IPS-20b (cell line): ENCODE measurements around the gene ZBTB40.

Experiments used
- H3K27ac ChIP-seq: one replicate; pipeline ENCODE4 v1.5.1; 2013; ENCODE audit warnings: low read length
- H3K27me3 ChIP-seq: 2 replicates; pipeline ENCODE4 v1.6.1; 2013; ENCODE audit warnings: mild to moderate bottlenecking, low read length, inconsistent platforms; ENCODE audit not compliant: insufficient read depth
- H3K36me3 ChIP-seq: 2 replicates; pipeline ENCODE4 v1.6.1; 2013; ENCODE audit warnings: low read depth, mild to moderate bottlenecking, inconsistent platforms, low read length, moderate library complexity; ENCODE audit not compliant: insufficient read depth
- H3K4me1 ChIP-seq: 2 replicates; pipeline ENCODE4 v1.6.1; 2013; ENCODE audit warnings: mild to moderate bottlenecking, control low read depth, inconsistent platforms, low read length, moderate library complexity; ENCODE audit not compliant: insufficient read depth
- H3K4me3 ChIP-seq: 2 replicates; pipeline ENCODE4 v1.5.1; 2013; ENCODE audit warnings: mild to moderate bottlenecking, low read length, inconsistent platforms
- H3K9ac ChIP-seq: 2 replicates; pipeline ENCODE4 v1.6.1; 2013; ENCODE audit warnings: low read depth, mild to moderate bottlenecking, inconsistent platforms, low read length, moderate library complexity
- H3K9me3 ChIP-seq: 2 replicates; pipeline ENCODE4 v1.6.1; 2013; ENCODE audit warnings: mild to moderate bottlenecking, low read depth, low read length, inconsistent platforms; ENCODE audit not compliant: insufficient read depth

ZBTB40 gene

GRCh38 chr1:22494943-22495579 lies 43.4 kb downstream of the ZBTB40 start:
- peaks cover 16% of the 10 kb centered on the region; the same call in 1 of the 2 replicates for H3K27me3 ChIP-seq
- H3K4me1 ChIP-seq: peaks cover 9% of the 10 kb centered on the region
- peaks cover 7% of the 10 kb centered on the region for H3K36me3 ChIP-seq
- no peak overlapping the region for H3K4me3 ChIP-seq
- H3K27ac ChIP-seq: no peak overlapping the region
- no peak overlapping the region for H3K9ac ChIP-seq
- no peaks in the 10 kb centered on the region for H3K9me3 ChIP-seq

GRCh38 chr1:22496536-22497160 lies 45.0 kb downstream of the ZBTB40 start:
- Histone ChIP-seq H3K9me3 (no peaks in the 10 kb centered on the region), H3K27ac (no peak overlapping the region), H3K4me1 (peaks cover 8% of the 10 kb centered on the region)

GRCh38 chr1:22498463-22498862 lies 46.8 kb downstream of the ZBTB40 start:
- no peak overlapping the region for H3K27ac ChIP-seq
- H3K27me3 ChIP-seq: peaks cover 16% of the 10 kb centered on the region; the same call in 1 of the 2 replicates
- peaks cover 4% of the 10 kb centered on the region for H3K36me3 ChIP-seq
- no peak overlapping the region for H3K9ac ChIP-seq
- H3K4me3 ChIP-seq: no peak overlapping the region
- peaks cover 8% of the 10 kb centered on the region for H3K4me1 ChIP-seq
- H3K9me3 ChIP-seq: no peaks in the 10 kb centered on the region

More at GRCh38 chr1:22496536-22497160, 45.0 kb downstream of the ZBTB40 start:
- no peak overlapping the region for H3K4me3 ChIP-seq
- H3K9ac ChIP-seq: no peak overlapping the region
- peaks cover 7% of the 10 kb centered on the region for H3K36me3 ChIP-seq
- peaks cover 16% of the 10 kb centered on the region; the same call in 1 of the 2 replicates for H3K27me3 ChIP-seq

GRCh38 chr1:22500058-22500457 lies 48.4 kb downstream of the ZBTB40 start:
- peaks cover 16% of the 10 kb centered on the region; the same call in 1 of the 2 replicates for H3K27me3 ChIP-seq

GRCh38 chr1:22500471-22500870 lies 48.8 kb downstream of the ZBTB40 start:
- peaks cover 8% of the 10 kb centered on the region for H3K4me1 ChIP-seq
- peaks cover 2% of the 10 kb centered on the region; the same call in 1 of the 2 replicates for H3K36me3 ChIP-seq
- no peak overlapping the region for H3K4me3 ChIP-seq
- H3K9me3 ChIP-seq: no peaks in the 10 kb centered on the region
- peaks cover 16% of the 10 kb centered on the region; the same call in 1 of the 2 replicates for H3K27me3 ChIP-seq
- H3K9ac ChIP-seq: no peak overlapping the region
- H3K27ac ChIP-seq: no peak overlapping the region

More at GRCh38 chr1:22500058-22500457, 48.4 kb downstream of the ZBTB40 start:
- H3K36me3 ChIP-seq: no peaks in the 10 kb centered on the region; the same call in 1 of the 2 replicates
- peaks cover 8% of the 10 kb centered on the region for H3K4me1 ChIP-seq
- H3K4me3 ChIP-seq: no peak overlapping the region
- no peaks in the 10 kb centered on the region for H3K9me3 ChIP-seq
- H3K27ac ChIP-seq: no peak overlapping the region
- no peak overlapping the region for H3K9ac ChIP-seq

GRCh38 chr1:22502202-22502601 lies 50.6 kb downstream of the ZBTB40 start:
- H3K4me1 ChIP-seq: peaks cover 8% of the 10 kb centered on the region
- H3K36me3 ChIP-seq: peaks cover 20% of the 10 kb centered on the region
- H3K27me3 ChIP-seq: peaks cover 16% of the 10 kb centered on the region; the same call in 1 of the 2 replicates
- H3K27ac ChIP-seq: no peak overlapping the region
- no peaks in the 10 kb centered on the region for H3K9me3 ChIP-seq
- H3K4me3 ChIP-seq: no peak overlapping the region
- no peak overlapping the region for H3K9ac ChIP-seq

GRCh38 chr1:22503721-22504410 lies 52.2 kb downstream of the ZBTB40 start:
- H3K9ac ChIP-seq: no peak overlapping the region
- peaks cover 8% of the 10 kb centered on the region for H3K4me1 ChIP-seq

GRCh38 chr1:22506130-22506692 lies 54.6 kb downstream of the ZBTB40 start:
- Histone ChIP-seq H3K27me3 (no peaks in the 10 kb centered on the region), H3K4me1 (no peaks in the 10 kb centered on the region), H3K4me3 (no peak overlapping the region), H3K27ac (no peak overlapping the region), H3K9me3 (no peaks in the 10 kb centered on the region), H3K36me3 (peaks cover 60% of the 10 kb centered on the region), H3K9ac (no peak overlapping the region)

More at GRCh38 chr1:22503721-22504410, 52.2 kb downstream of the ZBTB40 start:
- Histone ChIP-seq H3K27me3 (peaks cover 12% of the 10 kb centered on the region; the same call in 1 of the 2 replicates), H3K27ac (no peak overlapping the region), H3K9me3 (no peaks in the 10 kb centered on the region), H3K36me3 (peaks cover 36% of the 10 kb centered on the region), H3K4me3 (no peak overlapping the region)

GRCh38 chr1:22507587-22507986 lies 55.9 kb downstream of the ZBTB40 start:
- Histone ChIP-seq H3K36me3 (peaks cover 74% of the 10 kb centered on the region), H3K27me3 (no peaks in the 10 kb centered on the region), H3K9me3 (no peaks in the 10 kb centered on the region), H3K27ac (no peak overlapping the region), H3K4me1 (no peaks in the 10 kb centered on the region), H3K9ac (no peak overlapping the region), H3K4me3 (no peak overlapping the region)

- no peaks in the 10 kb centered on the region for H3K4me1 ChIP-seq
- H3K36me3 ChIP-seq: peaks cover 80% of the 10 kb centered on the region
- no peak overlapping the region for H3K4me3 ChIP-seq
- H3K27me3 ChIP-seq: no peaks in the 10 kb centered on the region
- H3K9ac ChIP-seq: no peak overlapping the region
- H3K9me3 ChIP-seq: no peaks in the 10 kb centered on the region
- no peak overlapping the region for H3K27ac ChIP-seq
Measured at GRCh38 chr1:22508329-22508728, 56.7 kb downstream of the ZBTB40 start.

- no peaks in the 10 kb centered on the region for H3K4me1 ChIP-seq
- no peaks in the 10 kb centered on the region for H3K27me3 ChIP-seq
- no peak overlapping the region for H3K27ac ChIP-seq
- peaks cover 84% of the 10 kb centered on the region for H3K36me3 ChIP-seq
- no peaks in the 10 kb centered on the region for H3K9me3 ChIP-seq
- no peak overlapping the region for H3K9ac ChIP-seq
- no peak overlapping the region for H3K4me3 ChIP-seq
Measured at GRCh38 chr1:22508991-22509390, 57.3 kb downstream of the ZBTB40 start.
